ENCODE results near the gene MYO5C.

MYO5C gene

GRCh38 chr15:52277575-52277974 is 18.0 kb downstream of the MYO5C start:
- no peak for DNase-seq (ENCODE audit: low spot score)

GRCh38 chr15:52276256-52276770 is 19.3 kb downstream of the MYO5C start:
- no peak for DNase-seq (ENCODE audit: low spot score)

- no peak for DNase-seq (ENCODE audit: low spot score)
Observed at GRCh38 chr15:52263563-52264282, 31.9 kb downstream of the MYO5C start.

DNA sequence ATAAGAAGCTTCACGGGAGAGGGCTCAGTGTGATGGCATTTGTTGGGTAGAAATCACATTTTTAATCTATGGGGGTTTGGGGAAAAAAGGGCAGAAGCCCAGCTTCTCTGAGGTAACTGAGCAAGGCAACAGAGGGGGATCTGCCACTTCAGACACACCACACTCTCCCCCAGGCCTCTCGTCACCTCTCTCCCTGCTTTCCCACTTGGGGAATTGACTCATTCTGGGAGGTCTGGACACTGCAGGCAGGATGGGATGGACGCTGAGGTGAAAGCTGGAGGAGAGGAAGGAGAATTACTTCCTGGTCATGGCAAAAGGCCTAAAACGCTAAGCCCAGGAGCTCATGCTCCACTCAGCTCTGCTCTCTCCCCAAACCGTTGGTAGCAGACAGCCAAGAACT is 33.2 kb downstream of the MYO5C start:
- DNase-seq (ENCODE audit: low spot score) = no peak

DNA sequence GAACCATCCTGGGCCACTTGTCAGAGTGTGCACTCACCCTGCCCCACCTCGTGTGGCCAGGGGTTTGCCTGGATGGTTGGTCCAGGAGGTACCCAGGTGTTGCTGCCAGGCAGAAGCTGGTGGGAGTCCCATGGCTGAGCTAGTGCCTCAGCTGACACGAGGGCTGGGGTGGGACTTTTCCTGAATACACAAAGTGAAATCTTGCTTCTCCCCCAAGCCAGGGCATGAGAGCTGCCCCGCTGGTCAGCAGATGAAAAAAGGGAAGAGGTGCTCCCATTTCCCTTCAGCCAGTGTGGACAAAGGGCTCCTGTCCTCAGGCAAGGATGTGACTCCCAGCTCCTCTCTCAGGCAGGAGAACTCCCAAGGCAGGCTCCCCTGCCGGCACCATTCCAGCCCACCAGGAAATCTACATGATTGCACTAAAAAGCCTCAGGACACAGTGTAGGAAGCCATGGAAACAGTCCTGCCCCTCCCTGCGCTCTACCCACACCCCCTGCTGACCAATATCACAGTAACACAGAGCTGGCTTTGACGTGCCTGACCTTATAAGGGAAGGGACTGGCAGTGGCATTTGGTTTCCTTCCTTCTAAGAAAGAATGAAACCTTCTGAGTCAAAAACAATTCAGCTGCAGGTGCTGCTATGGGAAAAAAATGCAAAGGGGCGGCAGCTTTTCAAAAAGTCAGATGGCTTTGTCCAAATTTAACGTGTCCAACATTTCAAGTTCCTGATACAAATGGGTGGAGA is 33.9 kb downstream of the MYO5C start:
- DNase-seq (ENCODE audit: low spot score) = peak; percentile 88

DNA sequence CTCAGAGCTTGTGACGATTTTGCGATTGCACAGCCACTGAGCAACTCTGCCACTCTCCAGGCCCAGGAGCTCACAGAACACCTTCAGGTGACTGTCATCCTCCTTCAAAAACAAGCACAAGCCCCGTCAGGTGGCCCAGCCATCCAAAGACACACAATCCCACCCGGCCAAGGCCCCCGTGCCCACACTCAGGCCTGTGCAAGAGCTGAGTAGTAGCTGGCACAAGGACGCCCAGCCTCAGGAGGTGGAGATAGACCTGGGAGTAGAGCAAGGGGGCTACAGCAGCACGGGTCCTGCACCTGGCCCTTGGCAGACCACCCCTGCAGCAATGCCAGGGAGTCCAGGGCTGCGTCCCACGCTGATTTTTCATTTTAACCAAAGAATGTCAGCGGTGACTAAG is 34.6 kb downstream of the MYO5C start:
- no peak for DNase-seq (ENCODE audit: low spot score)

DNA sequence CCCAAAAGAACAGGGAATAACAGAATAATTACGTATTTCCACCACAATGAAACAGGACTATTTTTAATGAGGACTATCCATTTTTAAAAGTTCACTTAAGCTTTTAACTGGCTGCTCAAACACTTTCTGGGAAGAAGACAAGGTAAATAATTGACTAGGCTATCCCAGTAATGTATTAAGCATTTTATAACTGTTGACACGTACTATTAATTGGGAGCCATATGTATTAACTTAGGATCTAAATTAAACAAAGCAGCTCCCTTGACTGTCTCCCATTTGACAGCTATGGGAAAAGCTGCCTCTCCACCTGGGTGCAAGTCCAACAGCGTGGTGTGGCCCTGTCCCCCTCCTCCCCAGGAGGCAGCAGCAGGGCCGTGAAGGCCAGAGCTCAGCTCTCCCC is 36.1 kb downstream of the MYO5C start:
- no peak for DNase-seq (ENCODE audit: low spot score)

- no peak for DNase-seq (ENCODE audit: low spot score)
Observed at GRCh38 chr15:52258461-52258860, 37.1 kb downstream of the MYO5C start.

GRCh38 chr15:52257734-52258062 is 37.9 kb downstream of the MYO5C start:
- peak; percentile 77 for DNase-seq (ENCODE audit: low spot score)

- no peak for DNase-seq (ENCODE audit: low spot score)
Observed at GRCh38 chr15:52256930-52257733, 38.5 kb downstream of the MYO5C start.

DNA sequence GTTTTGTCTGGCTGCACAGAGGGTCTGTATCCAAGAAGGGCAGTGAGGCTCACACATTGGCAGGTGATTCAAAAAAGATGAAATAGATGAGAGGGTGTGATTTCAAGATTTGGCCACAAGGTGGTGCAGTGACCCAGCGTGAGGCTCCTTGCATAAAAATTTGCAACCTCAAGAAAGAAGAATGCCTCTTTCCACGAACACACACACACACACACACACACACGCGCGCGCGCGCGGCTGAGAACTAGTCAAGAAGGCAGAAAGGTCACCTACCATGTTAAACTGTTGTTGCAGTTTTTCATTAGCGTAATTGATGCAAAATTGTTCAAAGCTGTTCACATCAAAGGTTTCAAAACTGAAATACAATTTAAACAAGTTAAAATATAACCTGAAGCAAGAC is 39.2 kb downstream of the MYO5C start:
- DNase-seq (ENCODE audit: low spot score) = peak; percentile 82

DNA sequence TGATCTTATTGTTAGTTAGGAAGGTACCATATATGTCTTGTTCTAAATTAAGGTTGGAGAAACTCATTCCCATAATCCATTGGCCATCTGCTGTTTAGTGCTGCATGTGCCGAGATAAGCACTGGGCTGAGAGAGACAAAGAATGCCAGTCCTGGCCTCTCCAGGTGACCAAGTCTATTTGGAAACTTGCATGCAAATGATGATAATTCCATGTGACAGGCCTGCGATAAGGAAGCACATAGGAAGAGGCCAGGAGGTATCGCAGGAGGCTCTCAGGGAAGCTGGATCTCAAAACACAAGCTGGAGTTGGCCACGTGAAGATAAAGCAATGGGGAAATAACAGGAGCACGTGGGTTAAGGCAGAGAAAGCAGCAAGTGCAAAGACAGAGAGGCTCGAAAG is 39.7 kb downstream of the MYO5C start:
- DNase-seq (ENCODE audit: low spot score) = no peak

DNA sequence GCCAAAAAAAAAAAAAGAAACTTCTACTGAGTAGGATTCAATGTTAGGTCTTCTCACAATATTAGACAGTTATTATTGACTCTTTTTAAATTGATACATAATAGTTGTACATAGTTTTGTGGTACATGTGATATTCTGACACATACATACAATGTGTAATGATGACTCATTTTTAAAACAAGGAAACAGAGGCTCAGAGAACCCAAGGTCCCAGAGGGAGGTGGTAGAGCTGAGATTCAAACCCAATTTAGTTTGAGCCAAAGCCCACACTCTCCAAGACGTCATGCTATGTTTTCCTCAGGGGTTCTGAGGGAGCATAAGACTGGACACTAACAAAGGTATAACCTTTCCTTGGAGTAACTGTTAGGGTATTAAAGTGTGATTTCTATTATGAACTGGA is 40.6 kb downstream of the MYO5C start:
- DNase-seq (ENCODE audit: low spot score) = no peak

DNA sequence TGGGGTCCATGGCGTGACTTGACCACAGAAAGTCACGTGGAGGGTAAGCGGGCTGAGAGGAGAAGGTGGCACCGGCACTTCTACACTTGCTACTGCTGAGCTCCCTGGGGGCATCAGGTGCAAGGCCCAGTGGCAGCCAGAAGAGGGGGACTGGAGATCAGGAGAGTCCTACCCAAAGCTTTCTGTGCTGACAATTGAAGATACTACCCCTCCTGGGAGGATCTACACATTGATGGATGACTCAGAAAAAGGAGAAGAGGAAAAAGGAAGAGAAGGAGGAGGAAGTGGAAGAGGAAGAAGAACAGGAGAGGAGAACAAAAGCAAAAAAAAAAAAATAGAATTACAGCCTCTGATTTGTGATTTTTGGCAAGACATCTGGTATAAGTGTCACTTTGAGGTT is 41.2 kb downstream of the MYO5C start:
- DNase-seq (ENCODE audit: low spot score) = no peak

- peak; percentile 83 for DNase-seq (ENCODE audit: low spot score)
Observed at GRCh38 chr15:52252781-52253180, 42.8 kb downstream of the MYO5C start.

- DNase-seq (ENCODE audit: low spot score) = no peak
Observed at GRCh38 chr15:52251144-52251860, 44.3 kb downstream of the MYO5C start.

DNA sequence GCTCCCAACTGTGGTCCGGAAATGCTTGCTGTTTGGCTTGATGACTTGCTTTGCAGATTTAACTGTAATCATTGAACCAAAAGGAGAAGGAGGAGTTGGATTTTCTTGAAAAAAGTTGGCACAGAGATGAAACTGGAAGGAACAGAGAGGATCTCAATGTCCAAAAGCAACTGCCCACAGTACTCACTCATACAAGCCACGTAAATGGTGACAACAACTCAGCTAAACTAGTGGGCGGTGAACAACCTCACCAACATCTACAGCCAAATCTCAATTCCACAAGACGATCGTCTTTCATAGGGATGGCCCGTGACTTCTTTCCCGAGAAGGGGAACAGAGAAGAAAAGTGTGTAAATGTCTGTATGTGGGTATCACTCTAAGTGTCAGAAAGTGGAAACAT is 48.1 kb downstream of the MYO5C start:
- DNase-seq (ENCODE audit: low spot score) = no peak

- peak; percentile 53 for DNase-seq (ENCODE audit: low spot score)
Observed at GRCh38 chr15:52246686-52247431, 48.7 kb downstream of the MYO5C start.

GRCh38 chr15:52243697-52244555 is 51.7 kb downstream of the MYO5C start:
- no peak for DNase-seq (ENCODE audit: low spot score)

DNA sequence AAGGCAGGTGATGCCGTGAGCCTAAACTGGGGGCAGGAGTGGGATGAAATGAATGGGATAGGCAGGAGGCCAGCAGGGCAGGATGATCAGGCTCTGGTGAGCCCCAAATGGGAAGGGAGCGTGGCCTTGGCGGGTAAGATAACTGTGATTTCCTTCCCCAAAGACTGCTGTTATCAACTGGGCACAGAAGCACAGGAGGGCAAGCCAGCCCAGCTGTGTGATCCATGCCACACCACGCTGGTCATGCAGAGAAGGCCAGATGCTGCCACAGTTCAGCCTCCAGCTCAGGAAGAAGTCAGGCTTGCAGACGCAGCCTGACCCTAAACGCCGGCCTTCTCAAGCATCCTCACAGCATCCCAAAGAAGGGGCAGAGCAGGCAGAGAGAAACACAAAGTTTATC is 52.3 kb downstream of the MYO5C start:
- no peak for DNase-seq (ENCODE audit: low spot score)

Data from AG20443 (cell line).